ENCODE measurements around the gene MSX1. TPM values are rescaled to one million over a fixed set of nuclear protein-coding genes. Genes with fewer than 3 reads are reported as not detected.
A peak's percentile ranks its signal among the peaks of the same experiment; 100 is the strongest.

The MSX1 gene
- total RNA-seq, 1 donor from 2014 or later = 1.6 TPM

DNA sequence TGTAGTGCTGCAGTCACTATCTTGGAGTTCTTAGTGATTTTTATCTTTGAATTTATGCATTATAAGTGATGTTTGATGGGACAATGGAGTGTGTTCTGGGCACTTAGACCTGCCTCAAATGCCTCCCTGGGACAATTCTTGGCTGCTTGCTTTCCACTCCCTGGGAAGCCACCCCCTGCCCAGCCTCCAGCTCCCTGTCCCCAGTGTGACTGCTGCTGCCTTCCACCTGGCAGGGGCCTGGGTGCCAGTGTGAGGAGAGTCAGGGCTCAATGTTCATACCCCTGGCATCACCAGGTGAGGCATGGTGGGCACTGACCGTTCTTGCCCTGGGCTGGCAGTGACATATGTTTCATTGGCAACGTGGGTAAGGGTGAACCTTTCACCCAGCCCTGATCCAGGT, 14.8 kb downstream of the MSX1 start:
- TF ChIP-seq, protein P1, sequence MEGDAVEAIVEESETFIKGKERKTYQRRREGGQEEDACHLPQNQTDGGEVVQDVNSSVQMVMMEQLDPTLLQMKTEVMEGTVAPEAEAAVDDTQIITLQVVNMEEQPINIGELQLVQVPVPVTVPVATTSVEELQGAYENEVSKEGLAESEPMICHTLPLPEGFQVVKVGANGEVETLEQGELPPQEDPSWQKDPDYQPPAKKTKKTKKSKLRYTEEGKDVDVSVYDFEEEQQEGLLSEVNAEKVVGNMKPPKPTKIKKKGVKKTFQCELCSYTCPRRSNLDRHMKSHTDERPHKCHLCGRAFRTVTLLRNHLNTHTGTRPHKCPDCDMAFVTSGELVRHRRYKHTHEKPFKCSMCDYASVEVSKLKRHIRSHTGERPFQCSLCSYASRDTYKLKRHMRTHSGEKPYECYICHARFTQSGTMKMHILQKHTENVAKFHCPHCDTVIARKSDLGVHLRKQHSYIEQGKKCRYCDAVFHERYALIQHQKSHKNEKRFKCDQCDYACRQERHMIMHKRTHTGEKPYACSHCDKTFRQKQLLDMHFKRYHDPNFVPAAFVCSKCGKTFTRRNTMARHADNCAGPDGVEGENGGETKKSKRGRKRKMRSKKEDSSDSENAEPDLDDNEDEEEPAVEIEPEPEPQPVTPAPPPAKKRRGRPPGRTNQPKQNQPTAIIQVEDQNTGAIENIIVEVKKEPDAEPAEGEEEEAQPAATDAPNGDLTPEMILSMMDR (conservative IDR thresholded peaks at IDR 0.05; ENCODE audit: low read depth, low read length) = no peak
- no peak overlapping the region for H3K4me3 ChIP-seq (ENCODE audit: low read depth, low read length)
- DNase-seq (ENCODE audit: low read depth) = no peak

- TF ChIP-seq, protein P1 (conservative IDR thresholded peaks at IDR 0.05; ENCODE audit: low read depth, low read length) = no peak
- no peak for DNase-seq (ENCODE audit: low read depth)
- no peak overlapping the region for H3K4me3 ChIP-seq (ENCODE audit: low read depth, low read length)
These were observed 15.7 kb downstream of the MSX1 start for GRCh38 chr4:4875147-4875546.

DNA sequence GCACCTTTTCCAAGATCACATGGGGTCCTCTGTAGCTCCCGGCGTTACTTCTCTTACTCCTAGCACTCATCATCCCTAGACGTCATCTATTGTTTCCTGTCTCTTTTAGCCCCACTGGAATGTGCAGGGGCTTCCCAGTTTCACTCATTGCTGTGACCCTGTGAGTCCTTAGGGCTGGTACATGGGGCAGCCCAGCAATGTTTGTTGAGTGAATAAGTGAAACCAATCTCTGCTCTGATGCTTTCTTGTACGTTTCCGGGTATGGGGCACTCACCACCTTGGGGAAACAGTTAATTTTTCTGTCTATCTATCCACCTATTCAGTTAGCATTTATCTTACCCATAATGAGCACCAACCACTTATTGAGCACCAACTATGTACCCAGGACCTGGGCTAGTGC, 16.1 kb downstream of the MSX1 start:
- TF ChIP-seq, protein P1 (conservative IDR thresholded peaks at IDR 0.05; ENCODE audit: low read depth, low read length) = no peak

GRCh38 chr4:4876945-4877661, 17.6 kb downstream of the MSX1 start:
- no peak overlapping the region for H3K4me3 ChIP-seq (ENCODE audit: low read depth, low read length)
- TF ChIP-seq, protein P1 (conservative IDR thresholded peaks at IDR 0.05; ENCODE audit: low read depth, low read length) = no peak
- DNase-seq (ENCODE audit: low read depth) = no peak

More for the DNA sequence above, 16.1 kb downstream of the MSX1 start:
- H3K4me3 ChIP-seq (ENCODE audit: low read depth, low read length) = no peak overlapping the region
- no peak for DNase-seq (ENCODE audit: low read depth)

DNA sequence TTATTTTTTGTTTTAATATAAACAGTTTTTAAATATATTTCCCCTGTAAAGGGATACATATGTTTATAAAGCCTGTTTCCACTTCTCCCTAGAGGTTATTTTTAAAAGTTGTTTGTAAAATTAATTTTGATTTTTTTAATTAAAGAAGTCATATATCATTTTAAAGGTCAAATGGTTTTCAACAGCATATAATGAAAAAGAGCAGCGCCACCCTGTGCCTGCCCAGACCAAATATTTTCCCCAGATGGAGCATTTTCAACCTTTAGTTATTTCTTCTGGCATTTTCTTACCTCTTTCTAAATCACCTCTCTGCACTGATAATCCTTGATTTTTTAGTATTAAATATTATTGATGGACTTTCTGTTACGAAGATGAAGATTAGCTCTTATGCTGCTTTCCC, 21.0 kb downstream of the MSX1 start:
- H3K4me3 ChIP-seq (ENCODE audit: low read depth, low read length) = no peak overlapping the region
- TF ChIP-seq, protein P1 (conservative IDR thresholded peaks at IDR 0.05; ENCODE audit: low read depth, low read length) = peak; percentile 43
- no peak for DNase-seq (ENCODE audit: low read depth)

GRCh38 chr4:4881432-4881831, 22.0 kb downstream of the MSX1 start:
- TF ChIP-seq, protein P1 (conservative IDR thresholded peaks at IDR 0.05; ENCODE audit: low read depth, low read length) = no peak

DNA sequence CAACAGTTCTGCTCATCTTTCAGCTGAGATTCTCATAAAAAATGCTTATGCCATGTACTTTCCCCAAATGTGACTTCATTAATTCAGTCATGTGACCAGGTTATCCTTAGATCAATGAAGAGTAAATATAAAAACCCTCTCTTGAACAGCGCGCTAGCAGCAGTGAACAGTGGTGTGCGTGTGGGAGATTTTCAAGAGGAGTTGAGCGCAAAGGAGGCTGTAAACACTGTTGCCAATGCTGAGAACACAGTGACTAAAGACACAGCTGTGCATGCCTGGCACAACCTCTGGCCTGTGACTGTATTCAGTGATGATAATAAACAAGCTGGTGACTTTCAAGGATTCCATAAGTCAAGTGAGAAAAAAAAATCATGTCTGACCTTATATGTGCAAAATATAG, 25.1 kb downstream of the MSX1 start:
- TF ChIP-seq, protein P1 (conservative IDR thresholded peaks at IDR 0.05; ENCODE audit: low read depth, low read length) = no peak
- DNase-seq (ENCODE audit: low read depth) = no peak
- H3K4me3 ChIP-seq (ENCODE audit: low read depth, low read length) = no peak overlapping the region

More at GRCh38 chr4:4881432-4881831, 22.0 kb downstream of the MSX1 start:
- no peak for DNase-seq (ENCODE audit: low read depth)
- H3K4me3 ChIP-seq (ENCODE audit: low read depth, low read length) = no peak overlapping the region

Data from epithelial cell of proximal tubule (primary cell).